HepG2 (cell line): ENCODE results near the gene GJB1. TPM values are rescaled to one million over a fixed set of nuclear protein-coding genes. Genes with fewer than 3 reads are reported as not detected.

Experiments
- ATAC-seq: fragments of 200-7000 bp; cut with Tn5 transposase; 3 replicates; pipeline ENCODE4 v1.9.1; 2020; ENCODE audit warnings: mild to moderate bottlenecking, moderate library complexity
- BruUV-seq: library from RNA; stranded (reverse); fragments of 400-500 nt; replicated peaks from 2 replicates; lab custom pipeline; 2021; lab: Mats Ljungman, UMichigan
- CTCF ChIA-PET: fragments of 300-600 bp; formaldehyde crosslinking; extraction: SDS; loops from one replicate; lab custom pipeline; 2021; ENCODE audit warnings: low total read pairs, inconsistent platforms, low intra/inter-chr PET ratio; lab: Yijun Ruan, JAX
- POLR2A ChIA-PET: fragments of 350-600 bp; sonication (Branson Sonifier 250); formaldehyde crosslinking; loops from one replicate; lab custom pipeline; 2020; ENCODE audit warnings: antibody characterized with exemption, inconsistent platforms; lab: Yijun Ruan, JAX
- DNase-seq: peaks from one replicate; pipeline ENCODE4 v3.0.0-alpha.2; 2015; ENCODE audit warnings: low spot score
- FAIRE-seq: peaks from 3 replicates; lab custom pipeline; 2011; peaks lifted over from hg19 to GRCh38; lab: Jason Lieb, UNC
- H2AFZ ChIP-seq: one replicate; pipeline ENCODE4 v1.6.1; 2011; ENCODE audit warnings: low read length, inconsistent platforms
- H3K27ac ChIP-seq: fragments of 300-600 bp; 3 replicates; pipeline ENCODE4 v1.8.0; 2011; ENCODE audit warnings: mixed run types, mild to moderate bottlenecking, mixed read lengths, low read length, inconsistent platforms; ENCODE audit not compliant: insufficient read depth; ENCODE audit errors: extremely low read length
- H3K27me3 ChIP-seq, 2 experiments: fragments of 200-600 bp in 1 of 2; 2 replicates in 1 of 2; 3 replicates in 1 of 2; pipeline versions ENCODE4 v1.6.0 to v1.8.0; 2011; ENCODE audit warnings: low read length in 2 of 2, mild to moderate bottlenecking in 2 of 2, moderate library complexity in 2 of 2, inconsistent platforms in 1 of 2; ENCODE audit not compliant: insufficient read depth in 2 of 2, control insufficient read depth in 1 of 2
- H3K36me3 ChIP-seq, 2 experiments: fragments of 200-600 bp in 1 of 2; replicated peaks in 1 of 2; 2 replicates in 1 of 2; 3 replicates in 1 of 2; pipeline versions ENCODE4 v1.5.1 to v1.8.0; 2011; ENCODE audit warnings: low read length in 2 of 2, inconsistent platforms in 1 of 2; ENCODE audit not compliant: insufficient read depth in 2 of 2, control insufficient read depth in 1 of 2
- H3K4me1 ChIP-seq: 2 replicates; pipeline ENCODE4 v1.5.1; 2012; ENCODE audit warnings: low read length, inconsistent platforms; ENCODE audit not compliant: insufficient read depth
- H3K4me2 ChIP-seq: 2 replicates; pipeline ENCODE4 v1.6.0; 2011; ENCODE audit warnings: low read depth, low read length, inconsistent platforms
- H3K4me3 ChIP-seq, 3 experiments: fragments of 200-600 bp in 1 of 3; sonication (generic), shearing (Covaris generic) in 1 of 3; replicated peaks in 1 of 3; 2 replicates each; pipeline ENCODE4 v1.5.1; 2011 to 2016; ENCODE audit warnings: low read length in 3 of 3, inconsistent platforms in 2 of 3, low read depth in 2 of 3, mild to moderate bottlenecking in 2 of 3, control low read depth in 1 of 3, mixed read lengths in 1 of 3; ENCODE audit not compliant: insufficient read depth in 1 of 3
- H3K79me2 ChIP-seq: one replicate; pipeline ENCODE4 v1.6.1; 2011; ENCODE audit warnings: low read length, inconsistent platforms; ENCODE audit not compliant: insufficient read depth
- H3K9ac ChIP-seq: 2 replicates; pipeline ENCODE4 v1.6.0; 2011; ENCODE audit warnings: mild to moderate bottlenecking, low read depth, low read length, inconsistent platforms; ENCODE audit not compliant: insufficient read depth
- H3K9me3 ChIP-seq: 2 replicates; pipeline ENCODE4 v1.5.1; 2012; ENCODE audit warnings: mild to moderate bottlenecking, low read length
- H4K20me1 ChIP-seq: 2 replicates; pipeline ENCODE4 v1.6.0; 2011; ENCODE audit warnings: inconsistent platforms, mild to moderate bottlenecking, low read length, moderate library complexity; ENCODE audit not compliant: insufficient read depth
- BRCA1 ChIP-seq: sonication (generic); formaldehyde crosslinking; IDR thresholded peaks from 2 replicates; pipeline ENCODE4 v1.4.0; 2020; ENCODE audit warnings: missing genetic modification reagents
- MAZ ChIP-seq, 2 experiments: sonication (generic) in 1 of 2; formaldehyde crosslinking in 1 of 2; IDR thresholded peaks; 2 replicates each; pipeline versions ENCODE4 v1.5.0 to v1.6.1; 2012 to 2020; ENCODE audit warnings: low read depth in 2 of 2, mild to moderate bottlenecking in 2 of 2, borderline replicate concordance in 1 of 2, improper control_type of control experiment in 1 of 2, low read length in 1 of 2, missing genetic modification reagents in 1 of 2, moderate library complexity in 1 of 2
- PRMT3 ChIP-seq: sonication (generic); formaldehyde crosslinking; IDR thresholded peaks from 2 replicates; pipeline ENCODE4 v1.8.1; 2022; ENCODE audit warnings: low read depth, mild to moderate bottlenecking, moderate library complexity, missing genetic modification reagents, borderline replicate concordance
- TP53 ChIP-seq: sonication (generic); formaldehyde crosslinking; conservative IDR thresholded peaks from 2 replicates; pipeline ENCODE4 v1.4.0; 2020; ENCODE audit warnings: missing genetic modification reagents
- ZNF205 ChIP-seq: IDR thresholded peaks from 2 replicates; pipeline ENCODE4 v1.6.1; 2018; ENCODE audit warnings: missing biosample characterization, missing genetic modification reagents
- WGBS: methylation state at CpG from one replicate; pipeline ENCODE4 v1.1.6; 2017; ENCODE audit warnings: low lambda C conversion rate; 5-methylcytosine and 5-hydroxymethylcytosine counted together
- in situ Hi-C: cut with HindIII; loops from 2 replicates; pipeline ENCODE4 v1.10.0; 2017; ENCODE audit warnings: low pct_unique_long_range_greater_than_20kb; ENCODE audit not compliant: extremely low pct_ligation_motif_present
- intact Hi-C: fragments of 100-400 bp; cut with micrococcal nuclease; formaldehyde crosslinking; loops from one replicate; pipeline ENCODE4 v1.10.0; 2022; ENCODE audit not compliant: unreplicated experiment
- polyA plus RNA-seq, 8 experiments: library from polyadenylated mRNA; depleted of rRNA in 3 of 8; stranded (reverse) in 7 of 8; unstranded in 1 of 8; fragments of >200 nt; fragmentation: Illumina TruSeq in 4 of 8; extraction: Trizol in 4 of 8; gene quantifications; 2 replicates each; pipeline versions ENCODE4 v1.2.1 to v1.2.3, GENCODE V29; 2011 to 2016; ENCODE audit warnings: low read depth in 4 of 8, missing spikeins in 1 of 8, mixed read lengths in 1 of 8; ENCODE audit not compliant: insufficient read depth in 1 of 8
- total RNA-seq, 5 experiments: library from RNA; depleted of rRNA; stranded (reverse); fragments of >200 nt; fragmentation: Illumina TruSeq; extraction: Trizol; gene quantifications; 2 replicates each; pipeline ENCODE4 v1.2.3, GENCODE V29; 2016; ENCODE audit warnings: low read depth in 1 of 5
- TF ChIP-seq, protein P1 (sequence below): IDR thresholded peaks from 2 replicates; pipeline ENCODE4 v1.6.1; 2018; ENCODE audit warnings: missing genetic modification reagents
- TF ChIP-seq, protein P2 (sequence below): fragments of 450-650 bp; IDR thresholded peaks from 2 replicates; pipeline ENCODE4 v1.6.1; 2017; ENCODE audit warnings: mild to moderate bottlenecking

Gene GJB1
- total and polyA plus RNA-seq, 2 of the 13 experiments (the other 11 are each of a cell fraction or from before 2014, with no cell fraction given): 111 to 161 TPM

DNA sequence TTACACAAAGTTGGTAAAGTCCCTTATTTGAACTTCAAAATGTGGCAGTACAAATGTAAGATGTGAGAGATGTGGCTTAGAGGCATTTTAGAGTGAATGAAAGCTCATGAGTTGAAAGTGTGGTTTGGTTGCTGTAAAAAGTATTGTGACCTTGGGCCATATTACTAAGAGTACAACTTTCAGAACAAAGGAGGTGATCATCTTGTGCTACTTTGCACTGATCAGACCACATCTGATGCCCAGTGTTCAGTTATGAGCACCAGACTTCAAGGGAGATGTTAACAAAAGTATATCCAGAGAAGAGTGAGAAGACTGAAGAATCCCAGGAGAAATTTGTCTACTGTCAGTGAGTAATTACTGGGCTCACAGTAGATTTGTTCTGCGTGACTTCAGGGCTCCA is 48.2 kb upstream of the GJB1 start:
- H3K27me3 ChIP-seq: no peaks in the 10 kb centered on the region
- peaks cover 43% of the 10 kb centered on the region for H3K4me1 ChIP-seq
- TF ChIP-seq, protein P1, sequence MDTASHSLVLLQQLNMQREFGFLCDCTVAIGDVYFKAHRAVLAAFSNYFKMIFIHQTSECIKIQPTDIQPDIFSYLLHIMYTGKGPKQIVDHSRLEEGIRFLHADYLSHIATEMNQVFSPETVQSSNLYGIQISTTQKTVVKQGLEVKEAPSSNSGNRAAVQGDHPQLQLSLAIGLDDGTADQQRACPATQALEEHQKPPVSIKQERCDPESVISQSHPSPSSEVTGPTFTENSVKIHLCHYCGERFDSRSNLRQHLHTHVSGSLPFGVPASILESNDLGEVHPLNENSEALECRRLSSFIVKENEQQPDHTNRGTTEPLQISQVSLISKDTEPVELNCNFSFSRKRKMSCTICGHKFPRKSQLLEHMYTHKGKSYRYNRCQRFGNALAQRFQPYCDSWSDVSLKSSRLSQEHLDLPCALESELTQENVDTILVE: no peak
- TF ChIP-seq ZNF205 (no peak), MAZ (IDR thresholded peaks at IDR 0.05; ENCODE audit: borderline replicate concordance, low read depth, low read length) (no peak), MAZ (CRISPR knock-in tag; IDR thresholded peaks at IDR 0.05; ENCODE audit: low read depth) (no peak), TP53 (CRISPR knock-in tag) (no peak), PRMT3 (CRISPR knock-in tag) (no peak), BRCA1 (CRISPR knock-in tag) (no peak)
- TF ChIP-seq, protein P2, sequence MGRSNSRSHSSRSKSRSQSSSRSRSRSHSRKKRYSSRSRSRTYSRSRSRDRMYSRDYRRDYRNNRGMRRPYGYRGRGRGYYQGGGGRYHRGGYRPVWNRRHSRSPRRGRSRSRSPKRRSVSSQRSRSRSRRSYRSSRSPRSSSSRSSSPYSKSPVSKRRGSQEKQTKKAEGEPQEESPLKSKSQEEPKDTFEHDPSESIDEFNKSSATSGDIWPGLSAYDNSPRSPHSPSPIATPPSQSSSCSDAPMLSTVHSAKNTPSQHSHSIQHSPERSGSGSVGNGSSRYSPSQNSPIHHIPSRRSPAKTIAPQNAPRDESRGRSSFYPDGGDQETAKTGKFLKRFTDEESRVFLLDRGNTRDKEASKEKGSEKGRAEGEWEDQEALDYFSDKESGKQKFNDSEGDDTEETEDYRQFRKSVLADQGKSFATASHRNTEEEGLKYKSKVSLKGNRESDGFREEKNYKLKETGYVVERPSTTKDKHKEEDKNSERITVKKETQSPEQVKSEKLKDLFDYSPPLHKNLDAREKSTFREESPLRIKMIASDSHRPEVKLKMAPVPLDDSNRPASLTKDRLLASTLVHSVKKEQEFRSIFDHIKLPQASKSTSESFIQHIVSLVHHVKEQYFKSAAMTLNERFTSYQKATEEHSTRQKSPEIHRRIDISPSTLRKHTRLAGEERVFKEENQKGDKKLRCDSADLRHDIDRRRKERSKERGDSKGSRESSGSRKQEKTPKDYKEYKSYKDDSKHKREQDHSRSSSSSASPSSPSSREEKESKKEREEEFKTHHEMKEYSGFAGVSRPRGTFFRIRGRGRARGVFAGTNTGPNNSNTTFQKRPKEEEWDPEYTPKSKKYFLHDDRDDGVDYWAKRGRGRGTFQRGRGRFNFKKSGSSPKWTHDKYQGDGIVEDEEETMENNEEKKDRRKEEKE: no peak
- TF ChIP-seq, all 625 proteins: peak for 0
- H3K27ac ChIP-seq: no peak overlapping the region
- ChIA-PET POLR2A (no interaction called here), CTCF (no interaction called here)
- H3K4me3 ChIP-seq: no peak overlapping the region
- H3K36me3 ChIP-seq: no peaks in the 10 kb centered on the region
- no peak overlapping the region for H2AFZ ChIP-seq
- ATAC-seq: no peak
- no peaks in the 10 kb centered on the region for H3K9me3 ChIP-seq
- no peak for FAIRE-seq
- no TSS peak for BruUV-seq
- 93% methylated on average over 1 of the region's 1 CpG for WGBS
- intact Hi-C loops: no loop called here
- H4K20me1 ChIP-seq: no peaks in the 10 kb centered on the region
- H3K4me2 ChIP-seq: no peak overlapping the region
- H3K9ac ChIP-seq: no peak overlapping the region
- no peak for DNase-seq
- in situ Hi-C loops: loop anchor here (10.0 kb wide), 1 partner anchor 180 kb away; no protein-coding TSS in a partner anchor
- no peaks in the 10 kb centered on the region for H3K79me2 ChIP-seq
